ENCODE data around the gene ARF5.
"Not testable (repeated sequence)": the region's sequence is repeated elsewhere in the genome, so short reads cannot be mapped to it uniquely, and the experiment has no call there.

GRCh38 chr7:127540461-127540860 lies 47.8 kb upstream of the ARF5 start:
- not testable (repeated sequence) for TF ChIP-seq POLR2A (IDR thresholded peaks at IDR 0.05; ENCODE audit: low read depth, low read length); POLR2AphosphoS5 (IDR thresholded peaks at IDR 0.05; ENCODE audit: low read depth, low read length); TAF1 (IDR thresholded peaks at IDR 0.05; ENCODE audit: borderline replicate concordance, low read depth, low read length)
